SK-N-SH (cell line): ENCODE measurements around the gene TSPAN3. TPM values are rescaled to one million over a fixed set of nuclear protein-coding genes. Genes with fewer than 3 reads are reported as not detected.

Source experiments
- CTCF ChIA-PET: fragments of 300-600, 350-600 bp; formaldehyde crosslinking; extraction: SDS; loops from one replicate; lab custom pipeline; 2021; lab: Yijun Ruan, JAX
- POLR2A ChIA-PET: fragments of 350-600 bp; sonication (Branson Sonifier 250); formaldehyde crosslinking; extraction: SDS; loops from one replicate; lab custom pipeline; 2020; ENCODE audit warnings: antibody characterized with exemption, inconsistent platforms; lab: Yijun Ruan, JAX
- DNase-seq: peaks from one replicate; pipeline ENCODE4 v3.0.0; 2012
- H2AFZ ChIP-seq: fragments of 200-600 bp; sonication (generic); 2 replicates; pipeline ENCODE4 v1.8.1; 2016; ENCODE audit warnings: antibody characterized with exemption, mild to moderate bottlenecking, low read depth
- H3F3A ChIP-seq: fragments of 200-600 bp; sonication (generic); replicated peaks from 2 replicates; pipeline ENCODE3; 2016; ENCODE audit warnings: antibody characterized with exemption, mild to moderate bottlenecking; ENCODE audit not compliant: insufficient read depth
- H3K27ac ChIP-seq, 2 experiments: fragments of 200-500 bp in 1 of 2; fragments of 200-600 bp in 1 of 2; sonication (Bioruptor generic) in 1 of 2; sonication (generic), shearing (Covaris generic) in 1 of 2; 2 replicates each; pipeline versions ENCODE4 v1.5.1 to v1.6.1; 2014 to 2016; ENCODE audit warnings: low read depth in 2 of 2, inconsistent platforms in 1 of 2, low read length in 1 of 2, mild to moderate bottlenecking in 1 of 2, mixed read lengths in 1 of 2
- H3K27me3 ChIP-seq: fragments of 200-600 bp; sonication (generic), shearing (Covaris generic); 2 replicates; pipeline ENCODE4 v1.6.1; 2016; ENCODE audit warnings: mixed run types; ENCODE audit not compliant: insufficient read depth
- H3K36me3 ChIP-seq, 2 experiments: fragments of 200-500 bp in 1 of 2; fragments of 200-600 bp in 1 of 2; sonication (Bioruptor generic) in 1 of 2; sonication (generic) in 1 of 2; replicated peaks in 1 of 2; 2 replicates each; pipeline versions ENCODE3 to v1.5.1; 2014 to 2016; ENCODE audit warnings: low read length in 1 of 2, mild to moderate bottlenecking in 1 of 2; ENCODE audit not compliant: insufficient read depth in 2 of 2, control insufficient read depth in 1 of 2
- H3K4me1 ChIP-seq, 2 experiments: fragments of 200-500 bp in 1 of 2; fragments of 200-600 bp in 1 of 2; sonication (Bioruptor generic) in 1 of 2; sonication (generic), shearing (Covaris generic) in 1 of 2; 2 replicates each; pipeline versions ENCODE4 v1.5.1 to v1.6.1; 2014 to 2016; ENCODE audit warnings: low read depth in 1 of 2, low read length in 1 of 2, mixed run types in 1 of 2; ENCODE audit not compliant: insufficient read depth in 2 of 2, control insufficient read depth in 1 of 2
- H3K4me2 ChIP-seq: fragments of 200-600 bp; sonication (generic), shearing (Covaris generic); 2 replicates; pipeline ENCODE4 v1.6.1; 2017; ENCODE audit warnings: mixed run types
- H3K4me3 ChIP-seq, 2 experiments: fragments of 200-500 bp in 1 of 2; fragments of 200-600 bp in 1 of 2; sonication (Bioruptor generic) in 1 of 2; sonication (generic), shearing (Covaris generic) in 1 of 2; 2 replicates each; pipeline versions ENCODE4 v1.5.1 to v1.8.1; 2014 to 2016; ENCODE audit warnings: low read depth in 2 of 2, inconsistent platforms in 1 of 2, low read length in 1 of 2, mild to moderate bottlenecking in 1 of 2, mixed read lengths in 1 of 2, moderate library complexity in 1 of 2
- H3K79me2 ChIP-seq: fragments of 200-600 bp; sonication (generic); 2 replicates; pipeline ENCODE4 v1.8.1; 2017; ENCODE audit warnings: mild to moderate bottlenecking; ENCODE audit not compliant: insufficient read depth
- H3K9ac ChIP-seq: fragments of 200-600 bp; sonication (generic); 2 replicates; pipeline ENCODE4 v1.6.1; 2017; ENCODE audit warnings: mixed run types
- H3K9me2 ChIP-seq: fragments of 200-600 bp; sonication (generic); 2 replicates; pipeline ENCODE4 v1.6.1; 2017; ENCODE audit warnings: mixed run types
- H3K9me3 ChIP-seq: fragments of 200-600 bp; sonication (generic); 2 replicates; pipeline ENCODE4 v1.6.1; 2017; ENCODE audit warnings: mixed run types, mild to moderate bottlenecking, moderate library complexity
- H4K20me1 ChIP-seq: fragments of 200-600 bp; sonication (generic); 2 replicates; pipeline ENCODE4 v1.6.1; 2017; ENCODE audit warnings: mild to moderate bottlenecking, mixed run types; ENCODE audit not compliant: insufficient read depth
- EP300 ChIP-seq, 2 experiments: IDR thresholded peaks; 2 replicates each; pipeline versions ENCODE4 v1.4.0 to v1.6.1; 2012; ENCODE audit warnings: borderline replicate concordance in 1 of 2, low read depth in 1 of 2, low read length in 1 of 2
- FOSL2 ChIP-seq: IDR thresholded peaks from 2 replicates; pipeline ENCODE4 v1.4.0; 2012; ENCODE audit warnings: low read depth, mild to moderate bottlenecking, moderate library complexity, borderline replicate concordance
- GATA2 ChIP-seq: sonication (generic); formaldehyde crosslinking; IDR thresholded peaks from 2 replicates; pipeline ENCODE4 v1.5.0; 2020; ENCODE audit warnings: mild to moderate bottlenecking, missing genetic modification reagents
- IRF3 ChIP-seq: fragments of 150-350 bp; IDR thresholded peaks from 2 replicates; pipeline ENCODE4 v1.6.1; 2016; ENCODE audit warnings: mild to moderate bottlenecking, low read depth, low read length
- JUND ChIP-seq: IDR thresholded peaks from 2 replicates; pipeline ENCODE4 v1.4.0; 2012
- NFIC ChIP-seq: IDR thresholded peaks from 2 replicates; pipeline ENCODE4 v1.4.0; 2012; ENCODE audit warnings: borderline replicate concordance
- NRF1 ChIP-seq: IDR thresholded peaks from 2 replicates; pipeline ENCODE4 v1.6.1; 2012; ENCODE audit warnings: low read depth, mild to moderate bottlenecking, low read length
- RFX5 ChIP-seq: IDR thresholded peaks from 2 replicates; pipeline ENCODE4 v1.6.1; 2012; ENCODE audit warnings: mild to moderate bottlenecking, improper control_type of control experiment, low read length
- SMC3 ChIP-seq: IDR thresholded peaks from 2 replicates; pipeline ENCODE4 v1.6.1; 2012; ENCODE audit warnings: low read depth, low read length, improper control_type of control experiment
- TAF1 ChIP-seq: IDR thresholded peaks from 2 replicates; pipeline ENCODE4 v1.6.1; 2012; ENCODE audit warnings: low read depth, mild to moderate bottlenecking, low read length, moderate library complexity, borderline replicate concordance
- USF2 ChIP-seq: fragments of 150-350 bp; IDR thresholded peaks from 2 replicates; pipeline ENCODE4 v1.6.1; 2017; ENCODE audit warnings: antibody characterized with exemption, low read length, low read depth, borderline replicate concordance
- WGBS: methylation state at CpG from one replicate; pipeline ENCODE4 v1.1.6; 2017; ENCODE audit warnings: low lambda C conversion rate; 5-methylcytosine and 5-hydroxymethylcytosine counted together
- polyA plus RNA-seq, 3 experiments: library from polyadenylated mRNA; depleted of rRNA; stranded (reverse); fragments of >200 nt; gene quantifications; 2 replicates each; pipeline ENCODE4 v1.2.3, GENCODE V29; 2012
- TF ChIP-seq, protein P1 (sequence below): IDR thresholded peaks from 2 replicates; pipeline ENCODE4 v1.4.0; 2012; ENCODE audit warnings: low read depth, borderline replicate concordance
- TF ChIP-seq, protein P2 (sequence below): IDR thresholded peaks from 2 replicates; pipeline ENCODE4 v1.4.0; 2012; ENCODE audit warnings: low read depth

The TSPAN3 gene
- polyA plus RNA-seq, 1 of the 3 experiments (the other 2 are of a cell fraction): 409 TPM

DNA sequence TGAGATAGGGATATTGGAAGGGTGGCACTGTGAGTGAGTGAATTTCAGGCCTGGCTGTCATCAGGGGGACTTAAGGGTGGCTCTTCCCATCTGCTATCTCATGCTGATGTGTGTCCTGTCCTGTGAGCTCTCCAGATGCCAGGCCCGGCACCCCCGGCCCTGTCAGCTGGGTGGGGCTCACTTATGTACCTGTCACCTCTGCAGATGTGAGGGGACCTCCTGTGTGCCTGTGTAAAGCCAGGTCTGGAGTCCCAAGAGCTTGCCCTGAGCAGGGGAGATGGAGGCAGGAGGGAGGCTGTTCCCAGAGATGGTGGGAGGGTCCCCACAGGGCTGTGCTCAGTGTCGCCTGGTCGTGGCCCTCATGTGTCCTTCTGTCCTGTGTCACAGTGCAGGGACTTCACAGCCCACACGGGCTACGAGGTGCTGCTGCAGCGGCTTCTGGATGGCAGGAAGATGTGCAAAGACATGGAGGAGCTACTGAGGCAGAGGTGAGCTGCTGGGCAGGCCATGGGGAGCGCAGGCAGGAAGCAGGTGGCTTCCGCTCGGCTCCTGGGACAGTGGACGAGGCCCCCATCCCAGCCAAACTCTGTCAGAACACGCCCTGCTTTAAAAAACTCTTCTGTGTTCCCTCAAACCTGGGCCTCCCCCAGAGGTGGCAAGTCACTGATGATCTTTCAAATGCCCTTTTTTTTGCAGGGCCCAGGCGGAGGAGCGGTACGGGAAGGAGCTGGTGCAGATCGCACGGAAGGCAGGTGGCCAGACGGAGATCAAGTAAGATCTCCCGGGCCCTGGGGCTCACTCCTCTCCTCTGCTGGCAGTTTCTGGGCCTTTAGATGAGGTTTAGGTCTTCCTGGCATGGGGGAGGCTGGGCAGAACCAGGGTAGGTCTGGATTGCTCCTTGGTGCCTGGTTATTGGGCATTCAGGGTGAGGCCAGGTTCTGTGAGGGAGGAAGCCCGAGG, 52.9 kb downstream of the TSPAN3 start:
- H3K27ac ChIP-seq: no peak overlapping the region
- no peaks in the 10 kb centered on the region for H3K79me2 ChIP-seq
- DNase-seq: no peak
- WGBS: 92% methylated on average over 11 of the region's 20 CpGs
- ChIA-PET POLR2A (no interaction called here), CTCF (interaction anchor here (0.9 to 1.5 kb wide), 3 partner anchors 16 to 479 kb away, joined by 3 to 4 read pairs (median 3); no protein-coding TSS in a partner anchor)
- no peak overlapping the region for H3K9ac ChIP-seq
- H2AFZ ChIP-seq: no peak overlapping the region
- TF ChIP-seq, protein P1, sequence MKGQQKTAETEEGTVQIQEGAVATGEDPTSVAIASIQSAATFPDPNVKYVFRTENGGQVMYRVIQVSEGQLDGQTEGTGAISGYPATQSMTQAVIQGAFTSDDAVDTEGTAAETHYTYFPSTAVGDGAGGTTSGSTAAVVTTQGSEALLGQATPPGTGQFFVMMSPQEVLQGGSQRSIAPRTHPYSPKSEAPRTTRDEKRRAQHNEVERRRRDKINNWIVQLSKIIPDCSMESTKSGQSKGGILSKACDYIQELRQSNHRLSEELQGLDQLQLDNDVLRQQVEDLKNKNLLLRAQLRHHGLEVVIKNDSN: no peak
- no peak for TF ChIP-seq SMC3
- TF ChIP-seq FOSL2: no peak
- TF ChIP-seq GATA2 (CRISPR knock-in tag): no peak
- TF ChIP-seq NFIC: no peak
- TF ChIP-seq USF2: no peak
- TF ChIP-seq NRF1: no peak
- TF ChIP-seq JUND: no peak
- TF ChIP-seq RFX5: no peak
- TF ChIP-seq EP300 (IDR thresholded peaks at IDR 0.05; ENCODE audit: borderline replicate concordance in 1 of 2, low read depth in 1 of 2, low read length in 1 of 2): no peak
- TF ChIP-seq TAF1: no peak
- H3K9me3 ChIP-seq: no peaks in the 10 kb centered on the region
- H3K4me3 ChIP-seq: no peak overlapping the region
- no peaks in the 10 kb centered on the region for H3K27me3 ChIP-seq
- H3K36me3 ChIP-seq: no peaks in the 10 kb centered on the region
- no peaks in the 10 kb centered on the region for H4K20me1 ChIP-seq
- no peak overlapping the region for H3K4me2 ChIP-seq
- no peaks in the 10 kb centered on the region for H3K9me2 ChIP-seq
- peaks cover 10 to 23% of the 10 kb centered on the region in 2 experiments; a peak in 3 of 4 replicates for H3K4me1 ChIP-seq
- no peaks in the 10 kb centered on the region for H3F3A ChIP-seq

GRCh38 chr15:77017091-77017660, 53.7 kb downstream of the TSPAN3 start:
- Histone ChIP-seq H3K4me2 (no peak overlapping the region), H3K9me3 (no peaks in the 10 kb centered on the region), H3K79me2 (no peaks in the 10 kb centered on the region), H3K4me3 (no peak overlapping the region), H3F3A (no peaks in the 10 kb centered on the region), H2AFZ (no peak overlapping the region), H3K9me2 (no peaks in the 10 kb centered on the region), H3K4me1 (peaks cover 10 to 23% of the 10 kb centered on the region in 2 experiments; a peak in 3 of 4 replicates), H3K36me3 (no peaks in the 10 kb centered on the region), H4K20me1 (no peaks in the 10 kb centered on the region), H3K9ac (no peak overlapping the region), H3K27ac (no peak overlapping the region), H3K27me3 (no peaks in the 10 kb centered on the region)
- ChIA-PET CTCF (interaction anchor here (0.9 to 1.8 kb wide), 4 partner anchors 8 to 480 kb away, joined by 3 to 4 read pairs (median 4); no protein-coding TSS in a partner anchor), POLR2A (no interaction called here)
- TF ChIP-seq IRF3: no peak
- no peak for TF ChIP-seq TAF1
- TF ChIP-seq, protein P2, sequence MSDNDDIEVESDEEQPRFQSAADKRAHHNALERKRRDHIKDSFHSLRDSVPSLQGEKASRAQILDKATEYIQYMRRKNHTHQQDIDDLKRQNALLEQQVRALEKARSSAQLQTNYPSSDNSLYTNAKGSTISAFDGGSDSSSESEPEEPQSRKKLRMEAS: no peak
- no peak for TF ChIP-seq NFIC
- 78% methylated on average over 3 of the region's 7 CpGs for WGBS
- no peak for DNase-seq
